Measurements from ENCODE around the gene KLF6.

The KLF6 gene

DNA sequence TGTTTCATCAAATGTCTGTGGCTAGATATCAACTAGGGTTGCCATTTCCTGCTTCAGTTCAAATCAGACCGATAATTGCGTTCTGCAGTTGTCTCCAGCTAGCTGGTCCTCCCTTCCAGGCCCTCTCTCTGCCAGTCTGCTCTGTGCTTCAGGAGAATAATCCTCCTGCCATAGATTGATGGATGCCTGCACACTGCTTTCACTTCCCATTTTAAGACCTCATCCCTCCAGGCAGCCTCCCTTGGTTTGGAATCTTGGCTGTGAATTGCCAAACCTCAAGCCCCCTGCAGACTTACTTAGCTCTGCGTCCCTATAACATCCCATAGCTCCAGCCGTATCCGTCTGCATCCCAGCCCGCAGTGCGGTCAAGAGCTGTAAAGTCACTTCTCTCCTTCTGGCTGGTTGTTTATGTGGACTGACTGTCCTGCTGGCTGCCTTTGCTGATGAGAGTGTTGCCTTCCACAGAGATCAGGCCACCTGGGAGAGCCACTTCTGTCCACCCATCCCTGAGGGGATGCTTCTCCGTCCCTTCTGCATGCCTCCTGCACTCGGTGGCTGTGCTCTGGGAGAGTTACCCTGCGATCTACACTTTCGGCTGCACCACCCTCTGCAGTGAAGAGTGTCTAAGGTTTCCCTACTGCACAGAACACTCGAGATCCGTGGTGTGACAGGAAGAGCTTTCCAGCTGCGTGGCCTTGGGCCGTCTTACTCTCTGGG, 22.4 kb upstream of the KLF6 start:
- CTCF ChIA-PET: interaction anchor here (0.8 kb wide), 1 partner anchor 610 kb away, joined by 3 read pairs; no protein-coding TSS in a partner anchor
- H3K4me3 ChIP-seq (ENCODE audit: low read depth, low read length): no peak overlapping the region
- POLR2A ChIA-PET: interaction anchor here (0.6 to 3.3 kb wide), 2 partner anchors 22 to 759 kb away, joined by 3 to 21 read pairs; partner anchors contain the start of gene KLF6
- TF ChIP-seq, protein P1, sequence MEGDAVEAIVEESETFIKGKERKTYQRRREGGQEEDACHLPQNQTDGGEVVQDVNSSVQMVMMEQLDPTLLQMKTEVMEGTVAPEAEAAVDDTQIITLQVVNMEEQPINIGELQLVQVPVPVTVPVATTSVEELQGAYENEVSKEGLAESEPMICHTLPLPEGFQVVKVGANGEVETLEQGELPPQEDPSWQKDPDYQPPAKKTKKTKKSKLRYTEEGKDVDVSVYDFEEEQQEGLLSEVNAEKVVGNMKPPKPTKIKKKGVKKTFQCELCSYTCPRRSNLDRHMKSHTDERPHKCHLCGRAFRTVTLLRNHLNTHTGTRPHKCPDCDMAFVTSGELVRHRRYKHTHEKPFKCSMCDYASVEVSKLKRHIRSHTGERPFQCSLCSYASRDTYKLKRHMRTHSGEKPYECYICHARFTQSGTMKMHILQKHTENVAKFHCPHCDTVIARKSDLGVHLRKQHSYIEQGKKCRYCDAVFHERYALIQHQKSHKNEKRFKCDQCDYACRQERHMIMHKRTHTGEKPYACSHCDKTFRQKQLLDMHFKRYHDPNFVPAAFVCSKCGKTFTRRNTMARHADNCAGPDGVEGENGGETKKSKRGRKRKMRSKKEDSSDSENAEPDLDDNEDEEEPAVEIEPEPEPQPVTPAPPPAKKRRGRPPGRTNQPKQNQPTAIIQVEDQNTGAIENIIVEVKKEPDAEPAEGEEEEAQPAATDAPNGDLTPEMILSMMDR (IDR thresholded peaks at IDR 0.05; ENCODE audit: insufficient read depth, low read length, missing control alignments): no peak
- DNase-seq (ENCODE audit: low read depth, low spot score): no peak

DNA sequence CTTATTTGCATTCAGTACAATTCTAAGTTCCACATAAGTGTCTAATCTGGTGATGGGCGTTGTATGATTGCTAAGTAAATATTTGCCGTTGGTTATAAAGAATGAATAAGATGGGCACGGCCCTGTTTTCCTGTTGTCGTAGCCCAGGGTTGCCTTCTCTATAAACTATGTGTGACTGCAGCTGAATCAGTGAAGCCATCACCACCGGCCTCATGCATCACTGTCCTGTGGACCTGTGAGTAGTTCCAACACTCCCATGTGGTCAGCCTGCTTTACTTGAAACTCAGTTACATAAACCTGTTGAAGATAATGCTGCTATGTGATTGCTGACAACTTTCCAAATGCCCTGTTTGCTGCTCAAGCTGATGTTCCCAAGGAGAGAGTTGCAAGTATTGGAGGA, 21.6 kb upstream of the KLF6 start:
- TF ChIP-seq, protein P1 (IDR thresholded peaks at IDR 0.05; ENCODE audit: insufficient read depth, low read length, missing control alignments): no peak
- H3K4me3 ChIP-seq (ENCODE audit: low read depth, low read length): no peak overlapping the region
- DNase-seq (ENCODE audit: low read depth, low spot score): no peak
- ChIA-PET CTCF (interaction anchor here (0.8 kb wide), 1 partner anchor 609 kb away, joined by 3 read pairs; no protein-coding TSS in a partner anchor), POLR2A (interaction anchor here (3.3 kb wide), 1 partner anchor 22 kb away, joined by 21 read pairs; the partner anchor contains the start of gene KLF6)

DNA sequence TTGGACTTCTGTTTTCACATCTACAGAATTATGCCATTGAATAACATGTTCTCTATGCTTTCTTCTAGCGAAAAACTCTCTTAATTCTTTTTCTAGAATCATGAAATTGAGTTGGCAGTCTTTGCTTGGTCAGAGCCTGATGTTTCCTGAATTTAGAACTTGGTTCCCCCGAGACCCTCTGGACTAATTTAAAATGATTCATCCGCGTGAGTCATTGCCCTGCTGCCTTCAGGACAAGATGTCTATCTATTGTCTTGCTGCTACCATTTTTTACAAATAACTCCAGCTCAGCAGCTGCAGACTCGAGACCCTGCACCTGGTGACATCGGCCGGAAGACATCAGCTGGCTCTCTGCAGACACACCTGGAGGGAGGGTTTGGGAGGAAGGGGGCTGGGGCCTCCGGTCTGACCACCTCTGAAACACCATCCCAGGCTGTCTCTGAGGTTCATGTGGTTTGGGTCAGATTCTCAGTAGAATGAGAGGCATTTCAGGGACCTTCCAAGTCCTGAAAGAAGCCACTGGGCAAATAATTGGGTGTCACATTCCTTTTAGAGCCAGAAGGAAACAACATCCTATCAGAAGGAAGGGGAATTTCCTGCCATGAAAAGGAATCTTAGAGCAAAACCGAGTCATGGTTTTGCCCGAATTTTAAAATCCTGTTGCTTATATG, 20.9 kb upstream of the KLF6 start:
- POLR2A ChIA-PET: interaction anchor here (0.7 to 3.3 kb wide), 3 partner anchors 21 to 989 kb away, joined by 3 to 21 read pairs (median 3); partner anchors contain the start of gene KLF6
- DNase-seq (ENCODE audit: low read depth, low spot score): no peak
- peak overlapping the region; percentile 34 for H3K4me3 ChIP-seq (ENCODE audit: low read depth, low read length)
- TF ChIP-seq, protein P1 (IDR thresholded peaks at IDR 0.05; ENCODE audit: insufficient read depth, low read length, missing control alignments): no peak
- CTCF ChIA-PET: interaction anchor here (1.4 kb wide), 1 partner anchor 45 kb away, joined by 3 read pairs; no protein-coding TSS in a partner anchor

DNA sequence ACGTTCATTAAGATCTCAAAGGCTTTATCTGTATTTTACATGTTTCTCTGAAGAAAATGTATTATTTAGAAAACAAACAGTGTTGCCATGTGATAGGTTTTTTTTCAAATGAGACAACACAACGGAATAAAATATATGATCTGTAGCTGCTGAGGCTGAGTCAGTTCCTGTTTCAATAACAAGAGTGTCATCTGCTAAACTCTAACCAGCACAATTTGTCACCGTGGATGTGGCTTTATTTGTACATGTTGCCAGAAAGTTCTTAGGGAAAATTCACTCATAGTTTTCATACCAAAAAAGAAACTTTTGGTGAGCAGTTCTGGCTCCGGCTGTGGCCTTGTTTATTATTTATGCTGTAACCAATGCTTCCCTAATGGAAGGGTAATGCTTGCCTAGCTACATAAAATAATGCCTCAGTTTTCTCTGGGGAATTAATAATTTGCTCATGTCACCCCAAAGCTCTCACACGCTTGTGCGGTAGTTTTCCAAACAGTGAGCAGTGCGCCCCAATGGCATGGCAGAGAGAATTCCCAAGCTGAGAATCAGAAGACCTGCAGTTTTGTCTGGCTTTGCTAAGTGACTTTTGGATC, 20.3 kb upstream of the KLF6 start:
- ChIA-PET POLR2A (interaction anchor here (0.7 to 3.3 kb wide), 4 partner anchors 20 to 990 kb away, joined by 3 to 21 read pairs (median 4); partner anchors contain the start of gene KLF6), CTCF (interaction anchor here (1.4 kb wide), 1 partner anchor 46 kb away, joined by 3 read pairs; no protein-coding TSS in a partner anchor)
- TF ChIP-seq, protein P1 (IDR thresholded peaks at IDR 0.05; ENCODE audit: insufficient read depth, low read length, missing control alignments): no peak
- H3K4me3 ChIP-seq (ENCODE audit: low read depth, low read length): peak overlapping the region; percentile 6; the same call in 1 of the 2 replicates
- DNase-seq (ENCODE audit: low read depth, low spot score): no peak

DNA sequence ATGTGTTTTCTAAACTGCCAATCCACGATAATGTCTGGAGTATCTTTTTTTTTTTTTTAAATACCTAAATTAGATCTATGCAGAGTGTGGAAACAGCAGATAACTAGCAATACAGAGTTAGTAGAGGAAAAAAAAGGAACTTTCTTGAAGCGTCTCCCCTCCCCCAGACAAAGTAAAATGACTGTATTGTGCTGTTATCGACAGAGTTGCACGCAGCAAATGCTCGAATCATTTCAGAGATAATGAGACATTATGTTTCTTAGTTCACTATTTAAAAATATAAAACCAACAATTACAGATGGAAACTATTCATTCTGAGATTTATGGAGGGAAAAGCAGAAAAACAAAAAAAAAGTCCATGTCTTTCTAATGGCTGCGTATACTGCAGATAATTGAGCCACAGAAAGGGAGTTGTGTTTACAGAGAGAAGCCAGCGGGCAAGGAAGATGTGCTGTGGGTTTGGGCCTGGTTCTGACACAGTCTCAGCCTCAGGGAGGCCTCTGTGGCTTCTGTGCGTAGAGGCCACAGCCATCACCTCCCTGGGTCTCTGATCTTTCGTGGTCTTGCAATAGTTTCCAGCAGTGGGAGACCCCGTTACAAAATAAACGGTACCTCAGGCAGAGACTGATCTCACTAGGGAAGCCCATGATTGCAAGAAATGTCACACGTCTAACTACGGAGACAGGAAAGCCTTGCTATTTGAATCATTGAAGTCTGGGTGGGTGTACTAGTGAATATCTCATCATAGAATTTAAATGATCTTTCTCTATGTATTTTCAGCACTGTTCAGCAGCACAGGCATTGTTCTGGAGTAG, 19.1 kb upstream of the KLF6 start:
- TF ChIP-seq, protein P1 (IDR thresholded peaks at IDR 0.05; ENCODE audit: insufficient read depth, low read length, missing control alignments): no peak
- ChIA-PET POLR2A (interaction anchor here (1.0 kb wide), 1 partner anchor 450 kb away, joined by 4 read pairs; no protein-coding TSS in a partner anchor), CTCF (no interaction called here)
- no peak overlapping the region for H3K4me3 ChIP-seq (ENCODE audit: low read depth, low read length)
- no peak for DNase-seq (ENCODE audit: low read depth, low spot score)

All from AG04449 (cell line).